ENCODE data around the gene NKAIN2. TPM values are rescaled to one million over a fixed set of nuclear protein-coding genes. Genes with fewer than 3 reads are reported as not detected.
"Not testable (repeated sequence)": the region's sequence is repeated elsewhere in the genome, so short reads cannot be mapped to it uniquely, and the experiment has no call there.

The NKAIN2 gene
- polyA plus RNA-seq, 3 donors, result 20.2 to 32.0 (median 22.2) TPM

- not testable (repeated sequence) for DNase-seq (ENCODE audit: low read depth in 3 of 3, low spot score in 2 of 3)
Observed at GRCh38 chr6:124022051-124022450, 218.4 kb downstream of the NKAIN2 start.

DNA sequence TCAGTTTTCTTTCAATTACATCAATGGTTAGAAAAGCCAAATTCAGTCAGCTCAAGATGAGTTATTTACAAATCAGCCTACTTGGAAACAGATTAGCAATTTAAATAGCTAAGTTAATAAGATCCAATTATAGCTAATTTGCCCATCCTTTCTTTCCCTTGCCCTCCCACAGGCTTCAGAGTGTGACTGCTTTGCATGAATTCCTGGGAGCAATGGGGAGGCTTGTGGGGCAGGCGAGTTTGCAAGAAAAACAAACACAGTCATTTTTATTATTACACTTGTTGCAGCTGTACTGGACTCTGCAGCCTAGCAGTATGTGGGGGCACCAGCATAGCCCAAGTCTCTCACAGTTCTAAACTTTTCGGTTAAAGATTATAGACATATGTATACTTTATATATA lies 219.0 kb downstream of the NKAIN2 start:
- no peak for DNase-seq (ENCODE audit: low read depth in 3 of 3, low spot score in 2 of 3)

DNA sequence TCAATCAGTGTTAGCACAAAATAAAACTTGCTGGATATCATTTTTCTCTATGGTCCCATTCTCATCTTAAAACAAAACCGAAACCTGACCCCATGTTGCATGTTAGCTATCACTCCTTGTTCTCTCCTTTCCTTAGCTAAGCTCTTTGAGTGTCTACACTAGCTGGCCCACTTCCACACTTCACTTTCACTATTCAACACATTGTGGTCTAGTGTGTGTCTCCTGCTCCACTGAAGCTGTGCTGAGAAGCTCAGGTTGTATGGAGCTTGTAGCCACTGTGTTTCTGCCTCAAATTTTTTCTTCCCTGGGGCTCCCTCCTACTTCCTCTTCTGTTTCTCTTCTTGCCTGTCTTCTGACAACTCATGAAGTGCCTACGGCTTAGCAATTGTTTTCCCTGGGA lies 223.0 kb downstream of the NKAIN2 start:
- DNase-seq (ENCODE audit: low read depth in 3 of 3, low spot score in 2 of 3), result no peak

DNA sequence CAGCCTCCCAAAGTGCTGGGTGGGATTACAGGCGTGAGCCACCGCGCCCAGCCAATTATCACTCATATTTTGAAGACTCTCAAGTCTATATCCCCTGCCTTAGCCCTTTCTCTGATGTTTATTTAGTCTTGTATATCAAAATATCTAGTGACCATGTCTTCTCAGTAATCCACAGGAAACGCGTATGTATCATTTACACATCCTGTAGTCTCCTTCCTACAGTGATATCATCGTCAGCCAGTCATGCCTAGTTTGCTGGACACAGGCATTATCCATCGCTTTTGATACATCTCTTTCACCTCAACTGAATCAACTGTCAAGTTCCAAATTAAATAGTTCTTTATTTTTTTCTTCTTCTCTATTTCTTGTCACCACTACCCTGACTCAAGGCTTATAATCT lies 223.7 kb downstream of the NKAIN2 start:
- no peak for DNase-seq (ENCODE audit: low read depth in 3 of 3, low spot score in 2 of 3)

DNA sequence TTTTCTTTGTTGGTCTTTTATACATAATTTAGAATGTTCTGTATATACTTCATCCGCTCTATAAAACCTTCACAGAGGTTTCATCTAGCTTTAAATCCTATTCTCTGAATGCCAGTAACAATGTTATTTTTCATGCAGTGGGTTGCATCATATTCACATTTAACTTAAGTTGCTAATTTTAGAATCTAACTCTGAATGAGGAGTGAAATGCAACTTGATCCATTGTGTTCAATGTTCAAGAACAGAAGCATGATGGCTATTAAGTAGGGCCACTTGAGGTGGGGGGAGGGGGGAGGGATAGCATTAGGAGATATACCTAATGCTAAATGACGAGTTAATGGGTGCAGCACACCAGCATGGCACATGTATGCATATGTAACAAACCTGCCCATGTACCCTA lies 224.5 kb downstream of the NKAIN2 start:
- no peak for DNase-seq (ENCODE audit: low read depth in 3 of 3, low spot score in 2 of 3)

- DNase-seq (ENCODE audit: low read depth in 3 of 3, low spot score in 2 of 3), result no peak
Observed at GRCh38 chr6:124029567-124029966, 225.9 kb downstream of the NKAIN2 start.

DNA sequence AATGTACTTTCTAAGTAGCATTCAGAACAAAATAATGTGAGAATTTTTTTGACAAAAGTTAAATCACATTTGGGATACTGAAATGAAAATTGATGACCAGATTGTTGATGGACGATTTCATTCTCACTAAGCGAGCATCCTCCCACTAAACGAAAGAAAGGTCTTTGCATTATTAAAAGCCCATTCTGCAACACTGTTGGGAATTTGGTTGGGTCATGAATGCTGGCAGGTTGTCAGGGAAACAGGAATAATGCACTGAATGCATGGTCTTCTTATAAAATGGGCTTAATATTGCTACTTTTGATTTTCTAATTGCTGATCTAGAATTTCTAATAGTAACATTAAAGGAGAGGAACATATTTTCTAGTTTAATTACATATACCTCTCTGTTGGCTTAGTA lies 229.8 kb downstream of the NKAIN2 start:
- DNase-seq (ENCODE audit: low read depth in 3 of 3, low spot score in 2 of 3), result no peak

DNA sequence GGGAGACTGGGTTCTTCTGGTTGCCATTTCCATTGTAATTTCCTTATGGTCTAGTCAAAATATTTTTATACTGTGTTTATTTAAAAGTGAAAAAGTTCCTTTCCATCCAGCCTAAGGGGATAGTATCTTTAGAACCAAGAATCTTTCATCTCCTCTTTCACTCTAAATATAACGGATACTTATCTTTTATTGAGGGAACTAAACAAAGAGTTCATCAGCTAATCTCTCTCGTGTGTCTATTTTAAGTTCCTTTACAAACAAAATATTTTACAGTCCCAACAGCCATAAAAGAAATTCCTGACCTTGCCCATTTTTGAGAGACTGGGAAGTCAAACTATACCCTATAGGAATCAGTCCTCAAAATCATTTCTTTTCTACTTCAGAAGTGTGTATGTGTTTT lies 232.7 kb downstream of the NKAIN2 start:
- no peak for DNase-seq (ENCODE audit: low read depth in 3 of 3, low spot score in 2 of 3)

- no peak for DNase-seq (ENCODE audit: low read depth in 3 of 3, low spot score in 2 of 3)
Observed at GRCh38 chr6:124040655-124041054, 237.0 kb downstream of the NKAIN2 start.

GRCh38 chr6:124052120-124052519 lies 248.5 kb downstream of the NKAIN2 start:
- DNase-seq (ENCODE audit: low read depth in 3 of 3, low spot score in 2 of 3), result no peak

GRCh38 chr6:124053315-124053714 lies 249.7 kb downstream of the NKAIN2 start:
- DNase-seq (ENCODE audit: low read depth in 3 of 3, low spot score in 2 of 3), result no peak

DNA sequence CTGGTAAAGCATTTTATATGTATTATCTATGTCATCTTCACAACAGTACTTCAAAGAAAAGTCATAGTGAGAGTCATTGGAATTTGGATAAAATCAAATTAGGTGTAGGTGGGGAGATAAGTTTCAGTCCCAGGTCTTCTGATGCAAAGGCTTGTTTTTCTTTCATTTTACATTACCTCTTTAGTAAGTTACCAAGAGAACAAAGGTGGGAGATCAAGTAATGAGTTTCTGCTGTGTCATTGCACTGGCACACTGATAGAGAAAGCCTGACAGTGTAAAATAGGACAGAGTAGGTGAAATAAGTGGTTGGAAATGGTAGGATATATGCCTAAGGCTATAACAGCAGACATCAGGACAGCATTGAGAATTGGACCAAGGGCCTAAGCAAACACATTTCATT lies 250.4 kb downstream of the NKAIN2 start:
- no peak for DNase-seq (ENCODE audit: low read depth in 3 of 3, low spot score in 2 of 3)

GRCh38 chr6:124055395-124055794 lies 251.7 kb downstream of the NKAIN2 start:
- DNase-seq (ENCODE audit: low read depth in 3 of 3, low spot score in 2 of 3), result no peak

DNA sequence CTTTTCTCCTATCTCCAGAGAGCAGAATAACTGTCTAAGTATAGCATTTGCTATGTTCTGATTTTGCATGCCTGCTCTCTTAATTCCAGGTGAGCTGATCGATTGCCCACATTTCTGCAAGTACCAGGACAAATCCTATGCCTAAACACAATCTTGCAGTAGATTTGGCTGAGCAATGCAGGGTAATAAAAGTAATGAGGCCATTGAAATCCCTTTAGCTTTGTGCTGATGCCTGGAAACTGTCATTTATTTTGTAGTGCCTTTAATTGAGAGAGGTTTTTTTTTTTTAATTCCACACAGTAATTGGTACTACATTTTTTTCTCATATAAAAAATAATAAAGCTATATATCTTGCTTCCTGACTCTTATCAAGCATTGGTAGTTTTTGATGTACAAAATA lies 252.3 kb downstream of the NKAIN2 start:
- DNase-seq (ENCODE audit: low read depth in 3 of 3, low spot score in 2 of 3), result no peak

DNA sequence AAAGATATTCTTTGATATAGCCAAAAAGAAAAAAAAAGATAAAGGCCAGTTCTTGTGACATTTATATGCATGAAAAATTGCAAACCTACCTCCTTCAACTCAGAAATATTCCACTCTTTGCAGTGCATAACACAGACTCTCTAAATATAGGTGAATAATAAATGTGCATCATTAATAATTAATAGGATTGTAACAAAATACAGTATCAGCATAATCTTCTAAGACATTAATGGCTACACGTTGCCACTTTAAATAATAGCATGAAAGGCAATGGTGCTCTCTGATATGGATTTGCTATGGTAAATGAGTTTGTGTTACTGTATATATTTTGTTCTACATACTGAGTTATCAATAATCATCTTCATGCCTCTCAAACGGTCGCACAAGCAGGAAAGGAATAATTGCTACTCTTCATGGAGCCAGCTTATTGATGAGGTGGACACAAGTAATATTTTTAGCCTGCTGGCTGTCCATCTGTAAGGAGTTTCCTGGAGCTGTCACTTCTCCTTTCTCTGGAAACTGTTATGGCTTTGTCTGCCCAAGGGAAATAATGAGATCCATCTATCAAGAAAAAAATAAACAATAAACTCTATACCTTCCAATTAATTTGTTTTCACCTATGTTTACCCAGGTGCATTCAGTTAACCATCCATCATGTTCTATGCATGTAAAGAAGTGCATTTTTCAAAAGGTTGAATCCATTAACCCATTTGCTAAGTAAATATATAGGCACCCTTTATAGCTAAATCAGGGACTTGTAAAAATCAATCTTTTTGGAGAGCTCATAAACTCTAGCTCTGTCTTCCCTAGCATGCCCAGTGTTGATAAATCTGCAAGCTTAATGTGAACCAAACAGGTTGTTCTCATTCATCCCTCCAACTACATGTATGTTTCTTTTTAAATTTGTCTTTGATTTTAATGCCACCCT lies 253.0 kb downstream of the NKAIN2 start:
- DNase-seq (ENCODE audit: low read depth in 3 of 3, low spot score in 2 of 3), result no peak

DNA sequence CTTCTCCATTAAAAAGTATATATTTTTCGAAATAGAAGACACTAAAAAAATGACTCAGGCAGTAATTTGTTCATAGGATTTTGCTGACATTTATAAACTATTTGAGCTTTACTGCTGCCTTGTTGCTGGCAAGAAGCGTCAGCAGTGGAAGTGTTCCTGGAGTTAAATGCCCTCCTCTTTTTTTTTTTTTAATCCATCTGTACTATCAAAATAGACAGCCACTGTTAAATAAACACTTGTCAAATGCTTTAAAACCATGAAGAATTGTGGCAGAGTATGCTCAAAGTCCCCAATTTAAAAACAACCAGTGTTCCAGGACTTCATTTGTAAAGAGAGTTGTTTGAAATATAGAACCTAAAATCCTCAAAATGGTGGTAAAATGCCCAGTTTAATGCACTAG lies 253.8 kb downstream of the NKAIN2 start:
- DNase-seq (ENCODE audit: low read depth in 3 of 3, low spot score in 2 of 3), result no peak

DNA sequence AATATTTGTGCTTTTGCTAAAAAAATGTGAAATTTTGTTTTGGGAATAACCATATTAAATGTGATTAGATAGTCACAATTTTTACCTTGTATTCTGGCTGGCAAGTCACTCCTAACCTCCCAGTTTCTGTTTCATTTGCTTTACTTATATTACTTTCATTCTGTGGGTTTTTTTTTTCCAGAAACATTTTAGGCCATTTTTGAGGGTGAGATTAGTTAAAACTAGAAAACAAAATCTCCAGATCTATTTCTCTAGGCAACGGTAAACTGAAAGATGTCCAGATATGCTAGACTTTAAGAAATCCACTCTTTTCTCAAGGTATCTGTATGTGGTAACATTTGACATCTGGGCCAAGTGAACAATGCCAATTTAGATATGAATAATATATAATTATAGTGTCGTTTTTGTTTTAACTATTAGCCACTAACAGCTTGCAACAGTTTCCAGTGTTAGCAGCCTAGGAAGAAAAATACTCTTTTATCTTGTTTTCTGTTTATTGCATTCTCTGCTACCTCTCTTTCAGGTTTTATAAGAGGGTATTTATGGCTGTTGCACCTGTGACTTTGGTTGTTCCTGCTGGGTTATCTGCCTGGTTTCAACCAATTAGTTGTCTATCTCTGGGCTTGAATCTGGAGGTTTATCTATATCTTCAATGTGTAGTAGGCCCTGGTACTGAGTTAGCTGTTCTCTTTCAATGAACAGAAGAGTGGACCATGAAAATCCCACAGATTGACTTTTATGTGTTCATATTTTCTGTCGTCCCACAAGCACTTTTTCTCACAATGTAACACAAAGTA lies 260.9 kb downstream of the NKAIN2 start:
- no peak for DNase-seq (ENCODE audit: low read depth in 3 of 3, low spot score in 2 of 3)

DNA sequence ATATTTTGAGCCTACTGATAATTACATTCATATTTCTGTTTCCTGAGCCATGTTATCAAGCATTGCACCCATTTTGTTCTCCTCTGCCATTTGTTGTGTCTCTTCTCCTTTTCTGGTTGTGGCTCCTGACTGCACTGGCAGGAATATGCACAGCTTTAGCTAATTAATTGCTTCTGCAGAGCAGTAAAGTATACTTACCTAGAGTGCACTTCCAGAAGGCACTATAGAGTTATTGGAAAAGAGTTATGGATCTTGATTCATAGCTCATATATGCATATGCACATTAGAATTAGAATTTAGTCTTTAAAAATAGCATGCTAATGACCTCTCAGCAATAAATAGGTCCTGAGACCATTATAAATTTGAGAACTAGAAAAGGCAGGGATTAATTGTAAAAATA lies 262.6 kb downstream of the NKAIN2 start:
- no peak for DNase-seq (ENCODE audit: low read depth in 3 of 3, low spot score in 2 of 3)

DNA sequence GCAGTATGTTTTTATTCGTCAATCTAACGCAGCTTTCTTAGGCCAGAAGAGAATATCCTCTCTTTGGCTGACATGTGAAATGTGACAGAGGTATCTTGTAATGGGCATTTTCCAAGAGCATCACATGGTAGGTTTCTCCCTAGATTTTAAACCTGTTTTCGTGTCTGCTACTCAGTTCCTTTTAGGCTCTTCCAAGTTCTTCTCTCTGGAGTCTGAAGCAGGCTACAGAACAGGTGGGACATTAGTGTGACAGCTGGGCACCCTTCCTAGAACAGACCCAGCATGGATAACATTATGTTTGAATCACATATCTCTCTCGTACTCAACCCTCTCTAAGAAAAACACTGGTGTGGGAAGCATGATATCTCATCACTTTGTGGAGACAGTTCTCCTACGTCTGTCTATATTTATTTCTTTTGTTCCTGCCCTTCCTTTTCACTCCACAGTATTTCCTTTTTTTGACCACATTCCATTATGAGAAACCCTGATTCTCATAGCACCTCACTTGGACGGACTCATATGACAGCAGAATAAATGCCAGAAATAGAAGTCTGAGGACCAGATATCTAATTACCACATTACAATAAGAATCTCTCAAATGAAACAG lies 263.4 kb downstream of the NKAIN2 start:
- no peak for DNase-seq (ENCODE audit: low read depth in 3 of 3, low spot score in 2 of 3)

- no peak for DNase-seq (ENCODE audit: low read depth in 3 of 3, low spot score in 2 of 3)
Observed at GRCh38 chr6:124069230-124069950, 265.7 kb downstream of the NKAIN2 start.

- DNase-seq (ENCODE audit: low read depth in 3 of 3, low spot score in 2 of 3), result no peak
Observed at GRCh38 chr6:124073021-124073420, 269.4 kb downstream of the NKAIN2 start.

All from right renal cortex interstitium (tissue), 3 donors.